Measurements from ENCODE around the gene DRD1.

Gene DRD1

DNA sequence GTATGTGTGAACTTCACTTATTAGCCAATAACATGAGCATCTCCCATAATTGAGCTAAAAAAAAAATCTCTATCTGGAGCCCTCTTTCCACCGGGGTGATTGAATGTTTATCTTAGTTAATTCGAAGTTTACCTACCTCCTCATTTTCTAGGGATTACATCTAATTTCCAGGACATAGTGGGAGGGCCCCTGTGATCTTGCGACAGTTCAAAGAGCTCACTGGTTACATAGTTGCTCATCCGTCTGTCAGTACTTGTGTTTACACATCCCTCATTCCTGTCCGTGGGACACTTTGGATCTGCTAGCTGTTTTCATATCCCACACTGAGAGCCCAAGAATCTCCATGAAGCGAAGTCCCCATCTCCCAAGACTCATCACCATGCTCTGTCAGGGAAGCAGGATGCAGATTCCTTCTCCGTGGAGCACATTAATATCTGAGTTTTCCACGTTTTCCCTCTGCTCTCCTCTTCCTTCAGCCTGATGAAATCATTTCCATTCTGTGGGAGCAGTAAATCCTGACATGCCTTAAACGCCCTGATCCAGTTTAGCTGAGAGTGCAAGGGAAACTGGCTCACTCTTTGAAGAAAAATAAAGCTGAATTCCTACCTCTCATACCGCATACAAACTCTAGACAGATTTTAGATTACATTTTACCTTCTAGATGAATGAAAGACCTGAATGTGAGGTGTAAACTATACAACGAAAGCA is 24.2 kb upstream of the DRD1 start:
- TF ChIP-seq, protein P1, sequence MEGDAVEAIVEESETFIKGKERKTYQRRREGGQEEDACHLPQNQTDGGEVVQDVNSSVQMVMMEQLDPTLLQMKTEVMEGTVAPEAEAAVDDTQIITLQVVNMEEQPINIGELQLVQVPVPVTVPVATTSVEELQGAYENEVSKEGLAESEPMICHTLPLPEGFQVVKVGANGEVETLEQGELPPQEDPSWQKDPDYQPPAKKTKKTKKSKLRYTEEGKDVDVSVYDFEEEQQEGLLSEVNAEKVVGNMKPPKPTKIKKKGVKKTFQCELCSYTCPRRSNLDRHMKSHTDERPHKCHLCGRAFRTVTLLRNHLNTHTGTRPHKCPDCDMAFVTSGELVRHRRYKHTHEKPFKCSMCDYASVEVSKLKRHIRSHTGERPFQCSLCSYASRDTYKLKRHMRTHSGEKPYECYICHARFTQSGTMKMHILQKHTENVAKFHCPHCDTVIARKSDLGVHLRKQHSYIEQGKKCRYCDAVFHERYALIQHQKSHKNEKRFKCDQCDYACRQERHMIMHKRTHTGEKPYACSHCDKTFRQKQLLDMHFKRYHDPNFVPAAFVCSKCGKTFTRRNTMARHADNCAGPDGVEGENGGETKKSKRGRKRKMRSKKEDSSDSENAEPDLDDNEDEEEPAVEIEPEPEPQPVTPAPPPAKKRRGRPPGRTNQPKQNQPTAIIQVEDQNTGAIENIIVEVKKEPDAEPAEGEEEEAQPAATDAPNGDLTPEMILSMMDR (IDR thresholded peaks at IDR 0.05): no peak
- no peak for TF ChIP-seq ZFX (IDR thresholded peaks at IDR 0.05; ENCODE audit: borderline replicate concordance)
- H3K27ac ChIP-seq: no peak overlapping the region

DNA sequence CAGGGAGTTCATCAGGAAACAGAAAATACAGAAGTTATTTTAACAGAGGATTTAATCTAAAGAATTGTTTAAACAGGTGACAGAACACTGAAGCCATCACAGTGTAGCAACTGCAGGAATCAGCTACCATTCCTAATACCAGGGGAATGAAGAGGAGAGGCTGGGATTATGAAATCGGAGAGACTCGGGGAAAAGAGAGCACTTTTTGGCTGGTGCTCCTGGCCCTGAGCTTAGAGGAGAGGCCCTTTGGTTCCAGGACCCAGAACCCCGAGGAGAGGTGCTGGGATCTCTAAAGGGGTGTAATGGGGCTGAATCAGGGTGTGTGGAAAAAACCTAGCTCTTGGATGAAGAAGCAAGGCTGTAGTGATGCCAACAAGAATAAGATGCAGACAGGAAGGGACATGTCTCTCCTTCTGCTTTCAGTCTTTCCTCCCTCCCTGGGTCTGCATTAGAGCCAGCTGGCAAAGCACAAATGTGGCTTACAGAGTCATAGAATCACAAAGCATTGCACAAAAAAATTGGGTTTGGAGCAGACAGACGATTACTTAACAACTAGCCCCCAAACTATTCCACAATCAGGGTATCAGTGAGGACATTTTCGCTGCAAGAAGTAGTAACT is 22.8 kb upstream of the DRD1 start:
- TF ChIP-seq ZFX (IDR thresholded peaks at IDR 0.05; ENCODE audit: borderline replicate concordance): no peak
- TF ChIP-seq, protein P1 (IDR thresholded peaks at IDR 0.05): no peak
- H3K27ac ChIP-seq: no peak overlapping the region

DNA sequence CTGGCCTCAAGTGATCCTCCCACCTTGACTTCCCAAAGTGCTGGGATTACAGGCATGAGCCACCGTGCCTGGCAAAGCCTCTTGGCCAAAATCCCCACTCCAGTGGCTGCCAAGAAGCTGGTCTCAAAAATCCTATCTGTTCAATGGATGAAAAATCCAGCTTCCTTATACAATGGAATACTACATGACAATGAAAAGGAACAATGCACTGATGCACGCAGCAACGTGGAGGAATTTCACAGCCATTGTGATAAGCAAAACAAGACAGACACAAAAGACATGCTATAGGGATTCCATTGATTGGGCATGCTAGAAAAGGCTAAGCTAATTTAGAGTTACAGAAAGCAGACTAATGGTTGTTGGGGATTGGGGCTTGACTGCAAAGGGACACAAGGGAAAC is 21.3 kb upstream of the DRD1 start:
- TF ChIP-seq, protein P1 (IDR thresholded peaks at IDR 0.05): no peak
- TF ChIP-seq ZFX (IDR thresholded peaks at IDR 0.05; ENCODE audit: borderline replicate concordance): no peak
- no peak overlapping the region for H3K27ac ChIP-seq

DNA sequence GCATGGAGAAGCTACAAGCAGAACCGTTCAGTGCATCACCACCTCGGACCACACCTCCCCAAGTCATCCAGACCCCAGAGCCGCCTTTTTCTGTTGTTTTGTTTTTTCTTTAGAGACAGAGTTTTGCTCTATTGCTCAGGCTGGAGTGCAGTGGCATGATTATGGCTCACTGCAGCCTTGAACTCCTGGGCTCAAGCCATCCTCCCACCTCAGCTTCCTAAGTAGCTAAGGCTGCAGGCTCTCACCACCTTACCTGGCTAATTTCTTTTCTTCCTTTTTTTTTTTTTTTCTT is 20.9 kb upstream of the DRD1 start:
- H3K27ac ChIP-seq: no peak overlapping the region
- TF ChIP-seq, protein P1 (IDR thresholded peaks at IDR 0.05): peak; percentile 55
- no peak for TF ChIP-seq ZFX (IDR thresholded peaks at IDR 0.05; ENCODE audit: borderline replicate concordance)

DNA sequence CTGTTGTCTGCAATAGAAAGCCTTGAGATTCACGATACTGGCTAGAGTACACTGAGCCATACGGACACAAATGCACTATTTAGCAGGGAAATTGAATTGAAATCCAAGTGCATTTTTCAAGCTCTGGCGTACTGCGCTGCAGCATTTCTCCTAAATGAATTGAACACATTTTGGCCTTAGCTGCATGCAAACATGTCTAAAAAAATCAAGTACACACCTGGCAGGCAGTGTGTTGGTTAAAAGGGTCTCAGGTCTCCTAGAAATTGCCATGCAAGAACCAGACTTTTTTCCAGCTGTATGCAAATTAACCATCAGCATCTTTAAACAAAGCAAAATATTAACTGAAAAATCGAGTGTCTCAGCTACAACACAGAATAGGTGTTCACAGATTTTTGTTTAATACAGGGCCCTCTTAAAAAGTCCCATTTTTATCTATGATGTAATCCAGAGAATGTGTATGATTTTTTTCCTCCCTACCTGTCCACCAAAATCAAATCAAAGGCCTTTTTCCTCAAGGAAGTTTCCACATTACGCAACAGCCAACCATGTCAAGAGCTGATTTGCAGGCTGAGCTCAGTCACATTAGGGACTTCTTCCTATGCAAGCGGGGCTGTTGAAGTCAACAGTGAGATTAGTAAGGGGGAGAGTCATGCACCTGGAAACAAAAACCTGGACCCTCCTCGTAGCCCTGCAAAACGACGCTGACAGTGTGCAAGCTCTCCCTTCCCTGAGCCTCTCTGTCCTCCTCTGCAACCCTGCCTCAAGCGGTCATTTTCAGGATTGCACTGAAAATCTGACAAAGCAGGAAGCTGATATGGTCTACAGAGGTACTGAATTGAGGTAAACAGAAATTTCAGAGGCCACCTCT is 20.3 kb upstream of the DRD1 start:
- TF ChIP-seq ZFX (IDR thresholded peaks at IDR 0.05; ENCODE audit: borderline replicate concordance): no peak
- TF ChIP-seq, protein P1 (IDR thresholded peaks at IDR 0.05): peak; percentile 83
- H3K27ac ChIP-seq: no peak overlapping the region

DNA sequence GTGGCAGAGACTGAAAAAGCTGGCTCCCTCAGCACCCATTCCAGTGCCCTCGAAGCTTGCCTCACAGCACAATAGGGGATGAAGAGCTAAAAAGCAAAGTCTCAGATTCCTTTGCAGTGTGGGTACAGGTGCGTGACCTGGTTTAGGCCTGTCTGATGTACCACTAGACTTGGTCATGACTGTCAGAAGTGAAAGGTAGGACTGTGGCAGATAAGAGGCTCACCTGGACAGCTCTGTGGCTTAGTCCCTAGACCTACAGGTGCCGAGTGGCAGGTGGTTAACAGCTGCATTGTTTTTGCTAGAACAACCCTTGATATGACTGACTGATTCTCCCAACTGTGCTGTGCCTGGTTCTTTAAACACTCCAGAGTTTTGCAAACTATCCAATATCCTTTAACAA is 19.7 kb upstream of the DRD1 start:
- TF ChIP-seq ZFX (IDR thresholded peaks at IDR 0.05; ENCODE audit: borderline replicate concordance): no peak
- TF ChIP-seq, protein P1 (IDR thresholded peaks at IDR 0.05): no peak
- no peak overlapping the region for H3K27ac ChIP-seq

DNA sequence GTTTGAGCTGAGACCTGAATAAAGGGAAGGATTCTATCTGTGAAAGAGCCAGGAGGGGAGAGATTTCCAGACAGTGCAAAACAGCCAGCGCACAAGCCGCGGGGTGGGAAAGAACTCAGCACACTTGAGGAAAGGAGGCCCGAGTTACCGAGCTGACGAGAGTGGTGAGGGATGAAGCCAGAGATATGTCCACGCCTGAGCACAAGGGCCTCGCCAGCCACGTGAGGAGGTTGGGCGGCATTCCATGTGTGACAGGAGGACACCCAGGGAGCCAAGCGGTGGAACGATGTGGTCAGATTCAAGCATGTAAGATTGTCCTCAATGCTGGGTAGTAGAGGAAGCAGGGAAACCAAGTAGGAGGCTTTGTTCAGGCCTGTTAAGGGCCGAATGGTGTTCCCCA is 17.4 kb upstream of the DRD1 start:
- TF ChIP-seq ZFX (IDR thresholded peaks at IDR 0.05; ENCODE audit: borderline replicate concordance): no peak
- TF ChIP-seq, protein P1 (IDR thresholded peaks at IDR 0.05): no peak
- no peak overlapping the region for H3K27ac ChIP-seq
